H9 (cell line): Measurements from ENCODE around the gene SLC38A3. TPM values are rescaled to one million over a fixed set of nuclear protein-coding genes. Genes with fewer than 3 reads are reported as not detected.

Experiments used
- DNase-seq: peaks from one replicate; pipeline ENCODE4 v3.0.0-alpha.2; 2017
- H2AFZ ChIP-seq: one replicate; pipeline ENCODE4 v1.6.1; 2013; ENCODE audit warnings: mild to moderate bottlenecking, low read length, control low read depth, moderate library complexity
- H2AK5ac ChIP-seq: 2 replicates; pipeline ENCODE4 v1.6.1; 2013; ENCODE audit warnings: low read length, control low read depth, mixed read lengths; ENCODE audit not compliant: insufficient read length
- H2BK120ac ChIP-seq: one replicate; pipeline ENCODE4 v1.6.1; 2013; ENCODE audit warnings: low read depth, mild to moderate bottlenecking, low read length, control low read depth, inconsistent platforms; ENCODE audit not compliant: poor library complexity, severe bottlenecking
- H2BK12ac ChIP-seq: 2 replicates; pipeline ENCODE4 v1.6.1; 2013; ENCODE audit warnings: low read length, control low read depth, mixed read lengths, low read depth; ENCODE audit not compliant: insufficient read length
- H2BK15ac ChIP-seq: 2 replicates; pipeline ENCODE4 v1.6.1; 2013; ENCODE audit warnings: low read depth, low read length, control low read depth
- H2BK20ac ChIP-seq: one replicate; pipeline ENCODE4 v1.6.1; 2013; ENCODE audit warnings: low read depth, mild to moderate bottlenecking, low read length, control low read depth, inconsistent platforms; ENCODE audit not compliant: poor library complexity, severe bottlenecking
- H2BK5ac ChIP-seq: 2 replicates; pipeline ENCODE4 v1.6.1; 2013; ENCODE audit warnings: low read length, control low read depth, mixed read lengths; ENCODE audit not compliant: insufficient read length
- H3K14ac ChIP-seq: 2 replicates; pipeline ENCODE4 v1.6.1; 2013; ENCODE audit warnings: low read length, control low read depth; ENCODE audit not compliant: insufficient read depth
- H3K18ac ChIP-seq: 2 replicates; pipeline ENCODE4 v1.6.1; 2013; ENCODE audit warnings: low read depth, mild to moderate bottlenecking, mixed read lengths, low read length, control low read depth; ENCODE audit not compliant: insufficient read length
- H3K23ac ChIP-seq: 2 replicates; pipeline ENCODE4 v1.6.1; 2013; ENCODE audit warnings: low read length, control low read depth, mixed read lengths, low read depth; ENCODE audit not compliant: insufficient read length
- H3K23me2 ChIP-seq: 2 replicates; pipeline ENCODE4 v1.6.1; 2013; ENCODE audit warnings: low read depth, mild to moderate bottlenecking, mixed read lengths, low read length, control low read depth; ENCODE audit not compliant: insufficient read length, poor library complexity, severe bottlenecking
- H3K27ac ChIP-seq: 2 replicates; pipeline ENCODE4 v1.5.1; 2013; ENCODE audit warnings: low read length, control low read depth, mixed read lengths, low read depth; ENCODE audit not compliant: insufficient read length
- H3K27me3 ChIP-seq: 2 replicates; pipeline ENCODE4 v1.6.1; 2013; ENCODE audit warnings: low read length, control low read depth, inconsistent platforms; ENCODE audit not compliant: insufficient read depth
- H3K4ac ChIP-seq: 2 replicates; pipeline ENCODE4 v1.6.1; 2013; ENCODE audit warnings: low read depth, mild to moderate bottlenecking, control low read depth, inconsistent platforms, low read length, moderate library complexity
- H3K4me1 ChIP-seq: 2 replicates; pipeline ENCODE4 v1.6.1; 2013; ENCODE audit warnings: low read length, control low read depth, inconsistent platforms; ENCODE audit not compliant: insufficient read depth
- H3K4me2 ChIP-seq: 2 replicates; pipeline ENCODE4 v1.6.1; 2013; ENCODE audit warnings: low read length, control low read depth, mixed read lengths; ENCODE audit not compliant: insufficient read length, insufficient read depth
- H3K56ac ChIP-seq: 2 replicates; pipeline ENCODE4 v1.6.1; 2013; ENCODE audit warnings: low read depth, mild to moderate bottlenecking, mixed read lengths, low read length, control low read depth; ENCODE audit not compliant: insufficient read length
- H3K79me1 ChIP-seq: 2 replicates; pipeline ENCODE4 v1.6.1; 2013; ENCODE audit warnings: low read depth, mild to moderate bottlenecking, moderate library complexity, low read length, control low read depth, inconsistent platforms; ENCODE audit not compliant: insufficient read depth, poor library complexity, severe bottlenecking
- H3K79me2 ChIP-seq: 2 replicates; pipeline ENCODE4 v1.6.1; 2013; ENCODE audit warnings: low read length, control low read depth, inconsistent platforms; ENCODE audit not compliant: insufficient read depth
- H3K9ac ChIP-seq: 2 replicates; pipeline ENCODE4 v1.6.1; 2013; ENCODE audit warnings: low read length, control low read depth, mixed read lengths; ENCODE audit not compliant: insufficient read length; ENCODE audit errors: extremely low read depth
- H3K9me3 ChIP-seq: one replicate; pipeline ENCODE4 v1.6.1; 2013; ENCODE audit warnings: low read depth, low read length, inconsistent platforms; ENCODE audit not compliant: control insufficient read depth
- H3T11ph ChIP-seq: one replicate; pipeline ENCODE4 v1.6.1; 2013; ENCODE audit warnings: mild to moderate bottlenecking, low read length, control low read depth, inconsistent platforms
- H4K20me1 ChIP-seq: one replicate; pipeline ENCODE4 v1.6.1; 2013; ENCODE audit not compliant: control insufficient read depth, insufficient read length, insufficient read depth
- H4K5ac ChIP-seq: 2 replicates; pipeline ENCODE4 v1.6.1; 2013; ENCODE audit warnings: low read depth, mild to moderate bottlenecking, mixed read lengths, low read length, control low read depth; ENCODE audit not compliant: insufficient read length
- H4K8ac ChIP-seq: replicated peaks from 2 replicates; pipeline ENCODE4 v1.6.1; 2013; ENCODE audit warnings: low read length, control low read depth, mixed read lengths, low read depth; ENCODE audit not compliant: insufficient read length
- H4K91ac ChIP-seq: 2 replicates; pipeline ENCODE4 v1.6.1; 2013; ENCODE audit warnings: low read depth, mild to moderate bottlenecking, moderate library complexity, mixed read lengths, low read length, control low read depth; ENCODE audit not compliant: insufficient read length
- H3K27ac Mint-ChIP-seq, 3 experiments: 2 replicates in 2 of 3; 3 replicates in 1 of 3; pipeline ENCODE4 v1.8.0; 2020 to 2021; ENCODE audit warnings: mixed read lengths in 3 of 3, mild to moderate bottlenecking in 1 of 3, moderate library complexity in 1 of 3
- H3K27me3 Mint-ChIP-seq: 2 replicates; pipeline ENCODE4 v1.8.0; 2021; ENCODE audit warnings: low read depth, mild to moderate bottlenecking, moderate library complexity, mixed read lengths
- H3K36me3 Mint-ChIP-seq, 3 experiments: 2 replicates in 2 of 3; 3 replicates in 1 of 3; pipeline ENCODE4 v1.8.0; 2020 to 2021; ENCODE audit warnings: low read depth in 3 of 3, mixed read lengths in 3 of 3; ENCODE audit not compliant: insufficient read depth in 1 of 3
- H3K4me1 Mint-ChIP-seq, 2 experiments: 2 replicates each; pipeline ENCODE4 v1.8.0; 2020; ENCODE audit warnings: mixed read lengths in 2 of 2
- H3K4me3 Mint-ChIP-seq, 2 experiments: 2 replicates in 1 of 2; 3 replicates in 1 of 2; pipeline ENCODE4 v1.8.0; 2020 to 2021; ENCODE audit warnings: mild to moderate bottlenecking in 2 of 2, mixed read lengths in 2 of 2, moderate library complexity in 1 of 2
- H3K9me3 Mint-ChIP-seq, 2 experiments: 2 replicates in 1 of 2; 3 replicates in 1 of 2; pipeline ENCODE4 v1.8.0; 2020; ENCODE audit warnings: mild to moderate bottlenecking in 2 of 2, mixed read lengths in 2 of 2, moderate library complexity in 1 of 2
- CTCF ChIP-seq: fragments of 200-600 bp; sonication (generic); conservative IDR thresholded peaks from 3 replicates; pipeline ENCODE4 v1.8.0; 2021; ENCODE audit warnings: antibody characterized with exemption, mild to moderate bottlenecking
- WGBS: extraction: QIAGEN DNeasy Blood & Tissue Kit; methylation state at CpG from one replicate; pipeline ENCODE4 v1.1.7; 2013; ENCODE audit warnings: missing lambda C conversion rate, low lambda C conversion rate, mixed read lengths; ENCODE audit not compliant: insufficient read length; ENCODE audit errors: extremely low coverage; 5-methylcytosine and 5-hydroxymethylcytosine counted together
- total RNA-seq: library from RNA; stranded (reverse); gene quantifications from 2 replicates; pipeline ENCODE4 v1.2.1, GENCODE V29; 2021

SLC38A3 gene
- total RNA-seq, 1 experiment from 2014 or later: 1.4 TPM

DNA sequence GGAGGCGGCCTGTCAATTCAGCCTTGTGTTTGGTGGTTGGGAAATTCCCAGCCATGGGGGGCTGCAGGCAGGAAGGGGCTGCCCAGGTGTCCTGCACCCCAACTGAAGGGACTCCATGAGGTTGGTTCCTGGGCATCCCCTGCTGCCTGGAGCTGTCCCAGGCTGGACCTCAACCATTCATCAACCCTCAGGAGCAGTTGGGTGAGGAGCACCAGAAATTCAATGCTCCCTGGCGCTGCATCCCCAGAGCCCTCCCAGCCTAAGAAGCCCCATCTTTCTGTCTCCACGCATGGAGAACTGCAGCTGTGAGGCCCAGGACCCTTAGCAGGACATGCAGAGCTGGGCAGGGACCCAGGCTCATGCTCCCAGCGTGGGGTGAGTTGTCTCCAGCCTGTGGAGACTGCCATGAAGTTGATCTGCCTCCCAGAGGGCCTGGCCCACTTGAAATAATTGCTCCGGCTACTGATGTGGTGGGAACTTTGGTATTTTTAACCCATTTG lies 55.9 kb downstream of the SLC38A3 start:
- Histone ChIP-seq H4K20me1 (no peaks in the 10 kb centered on the region), H3K14ac (peak overlapping the region; percentile 16; the same call in 1 of the 2 replicates), H2BK5ac (no peak overlapping the region), H2AK5ac (no peak overlapping the region), H3K9me3 (no peaks in the 10 kb centered on the region), H3K79me1 (no peaks in the 10 kb centered on the region), H3K4me1 (peaks cover 3% of the 10 kb centered on the region; the same call in 1 of the 2 replicates), H4K91ac (no peak overlapping the region), H3K4ac (no peak overlapping the region), H3K27me3 (no peaks in the 10 kb centered on the region), H2BK120ac (no peak overlapping the region), H3T11ph (no peak overlapping the region), H3K23ac (no peak overlapping the region), H3K9ac (no peak overlapping the region), H3K4me2 (peak overlapping the region; percentile 30), H3K79me2 (no peaks in the 10 kb centered on the region), H4K5ac (no peak overlapping the region), H4K8ac (no peak overlapping the region), H3K23me2 (no peaks in the 10 kb centered on the region), H2BK20ac (no peak overlapping the region), H2AFZ (no peak overlapping the region), H3K56ac (no peak overlapping the region), H2BK12ac (no peak overlapping the region), H3K18ac (peak overlapping the region; percentile 93), H2BK15ac (no peak overlapping the region), H3K27ac (no peak overlapping the region)
- peaks cover 14 to 30% (median 29%) of the 10 kb centered on the region in 3 experiments; a peak in 6 of 7 replicates for H3K36me3 Mint-ChIP-seq
- no peak for TF ChIP-seq CTCF
- peaks cover 32 to 59% of the 10 kb centered on the region in 2 experiments for H3K4me1 Mint-ChIP-seq
- DNase-seq: no peak
- H3K9me3 Mint-ChIP-seq: no peaks in the 10 kb centered on the region
- peak overlapping the region in 2 of 3 experiments; percentile 73 to 93; a peak in 5 of 7 replicates for H3K27ac Mint-ChIP-seq
- H3K27me3 Mint-ChIP-seq: peaks cover 1% of the 10 kb centered on the region; the same call in 1 of the 2 replicates
- WGBS: no CpG with 5 or more reads among the region's 5 CpGs
- H3K4me3 Mint-ChIP-seq: peak overlapping the region; percentile 57 to 70; a peak in 4 of 5 replicates
